GM19324 (cell line): ENCODE data around the gene CLTC.
A peak's percentile ranks its signal among the peaks of the same experiment; 100 is the strongest.
"Not testable (repeated sequence)": the region's sequence is repeated elsewhere in the genome, so short reads cannot be mapped to it uniquely, and the experiment has no call there.

Experiments used
- ATAC-seq: cut with Tn5 transposase; IDR thresholded peaks from one replicate; pipeline ENCODE4 v1.9.1; 2021; ENCODE audit warnings: mild to moderate bottlenecking, moderate library complexity; ENCODE audit not compliant: unreplicated experiment, low FRiP score

CLTC gene

GRCh38 chr17:59619298-59620063 is at the start of gene CLTC:
CLTC (plus strand) TSS chr17:59619895; CDS start chr17:59620132, 237 bp downstream.
- ATAC-seq: peak; percentile 77

- ATAC-seq: no peak
Observed at GRCh38 chr17:59572301-59572924, 47.3 kb upstream of the CLTC start.

- not testable (repeated sequence) for ATAC-seq
Observed at GRCh38 chr17:59584168-59584567, 35.5 kb upstream of the CLTC start.

GRCh38 chr17:59600169-59600568 is 19.5 kb upstream of the CLTC start:
- ATAC-seq: no peak

GRCh38 chr17:59601130-59601529 is 18.6 kb upstream of the CLTC start:
- no peak for ATAC-seq

- ATAC-seq: no peak
Observed at GRCh38 chr17:59607061-59607460, 12.6 kb upstream of the CLTC start.

- ATAC-seq: no peak
Observed at GRCh38 chr17:59607817-59608403, 11.8 kb upstream of the CLTC start.

DNA sequence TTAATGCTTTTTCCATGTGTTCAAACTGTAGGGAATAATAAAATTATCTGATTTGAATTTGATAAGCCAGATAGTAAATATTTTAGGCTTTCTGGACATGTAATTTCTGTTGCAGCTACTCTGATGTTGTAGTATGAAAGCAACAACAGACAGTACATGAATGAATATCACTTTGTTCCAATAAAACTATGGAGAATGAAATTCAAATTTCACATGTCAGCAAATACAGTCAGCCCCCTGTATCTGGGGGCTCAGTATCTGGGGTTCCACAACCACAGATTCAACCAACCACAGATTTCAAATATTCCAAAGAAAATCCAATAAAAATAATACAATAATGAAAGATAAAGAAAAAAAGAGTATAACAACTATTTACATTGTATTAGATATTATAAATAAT is 8.2 kb upstream of the CLTC start:
- no peak for ATAC-seq

DNA sequence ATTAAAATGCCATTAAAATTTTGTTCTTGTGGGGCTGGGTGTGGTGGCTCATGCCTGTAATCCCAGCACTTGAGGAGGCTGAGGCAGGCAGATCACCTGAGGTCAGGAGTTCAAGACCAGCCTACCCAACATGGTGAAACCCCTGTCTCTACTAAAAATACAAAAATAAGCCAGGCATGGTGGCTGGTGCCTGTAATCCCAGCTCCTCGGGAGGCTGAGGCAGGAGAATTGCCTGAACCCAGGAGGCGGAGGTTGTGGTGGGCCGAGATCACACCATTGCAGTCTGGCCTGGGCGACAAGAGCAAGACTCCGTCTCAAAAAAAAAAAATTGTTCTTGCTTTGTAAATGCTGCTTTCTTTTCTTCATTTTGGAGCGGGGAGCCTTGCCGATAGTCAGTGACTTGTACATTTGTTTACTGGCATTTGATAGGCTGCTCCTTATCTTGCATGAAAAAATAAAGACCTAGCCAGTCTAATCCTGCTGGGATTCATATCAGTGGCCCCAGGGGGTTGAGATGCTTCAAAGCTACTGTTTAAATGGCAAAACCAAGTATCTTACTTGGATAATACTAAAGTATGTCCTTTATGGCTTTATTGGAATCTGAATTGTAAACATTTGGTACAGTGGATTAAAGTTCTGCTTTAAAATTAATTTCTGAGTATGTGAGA is 3.3 kb upstream of the CLTC start:
- no peak for ATAC-seq

DNA sequence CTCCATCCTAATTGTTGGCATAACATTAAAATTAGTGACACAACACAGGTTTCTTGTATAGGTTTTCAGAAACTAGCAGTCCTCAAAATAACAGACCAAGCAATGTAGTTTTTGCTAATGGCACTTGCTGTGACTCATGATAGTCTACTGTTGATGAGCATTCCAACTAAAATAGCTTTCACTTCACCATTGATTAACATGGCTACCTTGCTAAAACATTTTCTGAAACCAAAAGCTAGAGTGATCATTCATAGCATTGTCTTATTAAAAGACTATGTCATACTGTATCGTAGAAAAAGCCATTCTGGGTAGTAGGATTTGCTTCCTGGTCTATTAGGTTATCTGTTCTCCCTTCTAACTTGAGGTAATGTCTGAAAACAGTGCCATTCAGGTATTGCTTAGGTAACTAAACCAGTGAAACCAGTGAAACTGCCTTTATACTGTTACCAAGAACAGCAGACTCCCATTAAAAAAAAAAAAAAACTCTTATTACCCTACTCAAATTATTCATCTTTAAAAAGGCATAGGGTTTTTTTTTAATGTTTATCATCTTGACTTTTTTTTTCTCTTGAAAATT is 2.5 kb upstream of the CLTC start:
- ATAC-seq: no peak

GRCh38 chr17:59619035-59619297 is 729 bp upstream of the CLTC start:
- no peak for ATAC-seq

GRCh38 chr17:59620064-59620359 is 317 bp downstream of the CLTC start:
- ATAC-seq: no peak

DNA sequence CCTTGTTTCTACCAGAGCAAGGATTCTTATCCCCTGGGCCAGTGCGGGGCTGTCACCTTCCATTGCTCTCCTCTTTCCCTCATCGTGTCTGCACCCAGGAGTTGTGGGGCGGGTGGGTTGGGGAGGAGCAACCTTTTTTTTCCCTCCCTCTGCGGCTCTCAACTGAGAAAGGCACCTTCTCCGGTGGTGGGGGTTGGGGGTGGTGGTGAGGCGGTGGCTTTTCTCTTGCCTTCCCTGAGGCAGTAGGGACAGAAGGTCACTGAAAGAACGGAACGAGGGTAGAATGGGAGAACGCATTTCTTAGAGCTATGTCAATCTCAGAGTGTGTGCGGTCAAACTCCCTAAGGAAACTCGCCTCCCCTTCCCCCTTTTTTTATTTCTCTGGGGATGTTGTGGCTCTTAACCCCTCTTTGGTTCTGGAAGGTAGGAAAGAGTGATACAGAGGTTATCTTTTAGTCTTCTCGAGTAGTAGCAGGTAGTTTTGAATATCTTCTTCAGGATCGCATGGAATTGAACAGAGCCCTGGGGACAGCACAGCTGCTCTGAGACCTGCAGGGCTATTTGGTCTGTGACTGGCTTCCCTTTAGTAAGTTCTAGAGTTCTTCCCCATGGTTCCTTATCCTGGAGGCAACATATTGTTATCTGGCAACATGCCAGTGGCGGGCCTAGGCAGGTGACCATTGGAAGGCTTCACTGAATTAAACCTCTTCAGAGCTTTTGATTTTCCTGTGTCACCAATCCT is 994 bp downstream of the CLTC start:
- ATAC-seq: no peak

- no peak for ATAC-seq
Observed at GRCh38 chr17:59621771-59622170, 2.1 kb downstream of the CLTC start.

GRCh38 chr17:59623151-59623550 is 3.5 kb downstream of the CLTC start:
- ATAC-seq: no peak

- no peak for ATAC-seq
Observed at GRCh38 chr17:59626756-59627155, 7.1 kb downstream of the CLTC start.

- no peak for ATAC-seq
Observed at GRCh38 chr17:59627274-59627673, 7.6 kb downstream of the CLTC start.

DNA sequence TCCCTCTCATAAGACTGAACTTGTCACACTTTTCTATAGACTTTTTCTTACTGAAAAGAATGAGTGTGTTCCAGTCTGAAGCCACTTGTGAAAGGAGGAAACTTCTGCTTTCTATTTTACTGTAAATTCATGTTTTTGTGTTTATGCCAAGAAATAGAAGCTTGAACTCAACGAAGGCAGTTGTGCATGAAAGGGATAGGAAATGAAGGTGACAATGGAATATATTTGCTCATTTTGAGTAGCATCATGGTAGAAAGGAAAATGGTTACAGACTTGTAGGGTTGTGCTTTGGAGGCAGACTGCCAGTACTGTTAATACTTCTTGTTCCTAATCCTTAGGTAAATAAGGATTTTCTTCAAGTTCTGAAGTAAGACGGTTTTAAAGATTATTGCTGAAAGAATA is 8.1 kb downstream of the CLTC start:
- no peak for ATAC-seq

GRCh38 chr17:59629174-59629573 is 9.5 kb downstream of the CLTC start:
- no peak for ATAC-seq

DNA sequence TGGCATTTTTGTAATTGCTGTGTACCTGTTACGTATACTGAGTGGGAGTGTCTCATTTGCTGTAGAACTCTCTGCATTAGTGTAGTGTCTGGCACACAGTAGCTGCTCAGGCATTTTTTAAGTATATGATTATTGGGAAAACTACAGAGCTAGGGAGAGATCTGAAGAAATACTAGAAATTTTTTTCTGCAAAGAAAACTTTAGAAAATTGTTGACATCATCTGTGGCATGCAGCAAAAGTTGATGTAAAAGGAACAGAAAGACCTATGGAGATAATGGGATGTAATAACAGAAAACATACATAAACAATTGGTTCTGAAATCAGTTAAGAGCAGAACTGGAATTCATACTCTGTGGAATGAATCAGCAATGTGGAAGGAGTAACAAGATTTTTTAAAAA is 11.6 kb downstream of the CLTC start:
- no peak for ATAC-seq

DNA sequence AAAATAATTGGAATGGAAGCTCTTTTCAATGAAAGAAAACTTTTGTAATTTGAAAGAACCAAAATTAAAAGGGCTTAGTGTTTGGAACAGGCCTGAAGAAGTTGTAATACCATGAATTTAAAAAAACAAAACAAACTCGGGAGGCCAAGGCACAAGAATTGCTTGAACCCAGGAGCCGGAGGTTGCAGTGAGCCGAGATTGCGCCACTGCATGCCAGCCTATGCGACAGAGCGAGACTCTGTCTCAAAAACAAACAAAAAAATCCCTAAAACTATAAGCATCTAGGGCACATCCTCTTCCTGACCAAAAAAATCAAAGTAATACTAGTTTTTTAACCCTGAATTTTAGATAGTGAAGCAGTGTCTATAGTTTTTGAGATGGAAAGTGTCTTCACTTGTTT is 12.7 kb downstream of the CLTC start:
- ATAC-seq: no peak
